Measurements from ENCODE around the gene PPP2CA.
"Not testable (repeated sequence)": the region's sequence is repeated elsewhere in the genome, so short reads cannot be mapped to it uniquely, and the experiment has no call there.

PPP2CA gene

GRCh38 chr5:134245101-134245604 is 19.3 kb upstream of the PPP2CA start:
- DNase-seq, result peak; percentile 84

DNA sequence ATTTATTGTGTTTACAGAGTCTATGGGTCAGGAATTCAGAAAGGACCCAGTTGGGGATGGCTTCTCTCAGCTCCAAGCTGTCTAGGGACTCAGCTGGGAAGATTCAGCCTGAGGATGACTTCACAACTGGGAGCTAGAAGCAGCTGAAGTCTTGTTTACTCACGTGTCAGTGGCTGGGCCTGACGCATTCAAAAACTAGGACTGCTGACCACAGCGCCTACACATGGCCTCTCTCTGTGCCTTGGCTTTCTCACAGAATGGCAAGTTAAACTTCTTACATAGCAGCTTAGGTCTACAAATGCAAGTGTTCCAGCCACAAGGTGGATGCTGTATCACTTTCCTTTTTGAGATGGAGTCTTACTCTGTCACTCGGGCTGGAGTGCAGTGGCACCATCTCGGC is 16.3 kb upstream of the PPP2CA start:
- no peak for DNase-seq

- peak; percentile 80 for DNase-seq
Measured at GRCh38 chr5:134240421-134240962, 14.6 kb upstream of the PPP2CA start.

- no peak for DNase-seq
Measured at GRCh38 chr5:134236820-134237219, 10.9 kb upstream of the PPP2CA start.

GRCh38 chr5:134236318-134236717 is 10.4 kb upstream of the PPP2CA start:
- no peak for DNase-seq

DNA sequence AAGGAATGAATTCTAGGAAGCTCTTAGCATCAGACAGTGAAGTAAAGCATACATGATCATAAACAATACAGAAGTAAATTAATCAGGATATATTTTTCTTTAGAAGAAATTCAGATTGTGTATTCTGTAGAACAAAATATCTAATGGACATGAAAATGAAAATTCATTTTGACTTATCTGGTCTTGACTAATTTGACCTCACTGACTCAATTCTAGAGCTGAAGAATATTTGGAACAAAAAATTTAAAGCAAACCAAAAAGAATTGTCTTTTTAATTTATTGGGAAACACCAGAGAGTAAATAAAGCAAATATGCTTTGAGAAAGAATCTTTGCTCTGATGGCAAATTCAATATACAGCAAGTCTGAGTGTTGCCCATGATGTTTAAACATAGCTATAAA is 2.8 kb upstream of the PPP2CA start:
- no peak for DNase-seq

DNA sequence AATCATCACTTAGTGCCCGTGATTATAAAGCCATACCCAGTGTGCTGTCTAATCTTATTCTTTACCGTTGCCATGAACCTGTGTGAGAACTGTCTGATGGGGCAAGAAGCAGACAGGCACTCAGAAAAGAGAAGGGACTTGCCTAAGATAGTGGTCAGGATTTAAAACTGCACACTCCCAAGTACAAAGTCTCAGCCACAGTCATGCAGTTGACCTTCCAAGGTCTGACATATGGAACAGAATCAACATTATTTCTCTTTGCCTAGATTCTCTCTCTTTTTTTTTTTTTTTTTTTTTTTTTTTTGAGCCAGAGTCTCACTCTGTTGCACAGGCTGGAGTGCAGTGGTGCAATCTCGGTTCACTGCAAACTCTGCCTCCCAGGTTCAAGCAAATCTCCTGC is 1.9 kb upstream of the PPP2CA start:
- no peak for DNase-seq

DNA sequence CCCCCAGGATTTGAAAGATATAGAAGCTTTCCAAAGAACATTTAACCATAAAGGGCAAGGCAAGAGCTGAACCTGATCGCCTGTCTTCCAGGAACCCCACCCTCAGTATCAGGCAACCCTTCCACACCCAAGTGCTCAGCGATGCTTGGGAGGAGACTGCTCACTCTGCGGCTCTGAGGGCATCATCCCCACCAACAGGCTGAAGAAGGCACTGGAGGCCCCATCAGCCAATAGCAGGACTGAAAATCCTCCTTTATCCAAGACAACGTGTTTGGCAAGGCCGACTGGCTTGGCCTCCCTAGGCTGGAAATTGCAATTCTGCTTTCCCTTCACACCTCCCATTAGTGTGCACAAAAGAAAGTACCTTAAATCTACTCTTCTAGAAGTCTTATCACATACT is 1.4 kb upstream of the PPP2CA start:
- DNase-seq, result no peak

- no peak for DNase-seq
Measured at GRCh38 chr5:134226441-134227192, 744 bp upstream of the PPP2CA start.

- peak; percentile 43 for DNase-seq
Measured at GRCh38 chr5:134224888-134225779, 739 bp downstream of the PPP2CA start.

GRCh38 chr5:134223406-134224248 is 2.2 kb downstream of the PPP2CA start:
- no peak for DNase-seq

DNA sequence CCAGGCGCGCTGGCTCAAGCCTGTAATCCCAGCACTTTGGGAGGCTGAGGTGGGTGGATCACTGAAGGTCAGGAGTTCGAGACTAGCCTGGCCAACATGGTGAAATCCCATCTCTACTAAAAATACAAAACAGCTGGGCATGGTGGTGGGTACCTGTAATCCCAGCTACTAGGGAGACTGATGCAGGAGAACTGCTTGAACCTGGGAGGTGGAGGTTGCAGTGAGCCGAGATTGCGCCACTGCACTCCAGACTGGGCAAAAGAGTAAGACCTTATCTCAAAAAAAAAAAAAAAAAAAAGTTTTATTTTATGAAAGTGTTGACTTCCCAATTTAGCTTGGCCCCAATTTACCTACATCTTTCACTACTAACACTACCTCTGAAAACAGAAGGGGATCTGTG is 4.2 kb downstream of the PPP2CA start:
- DNase-seq, result not testable (repeated sequence)

- DNase-seq, result no peak
Measured at GRCh38 chr5:134215757-134216156, 10.1 kb downstream of the PPP2CA start.

DNA sequence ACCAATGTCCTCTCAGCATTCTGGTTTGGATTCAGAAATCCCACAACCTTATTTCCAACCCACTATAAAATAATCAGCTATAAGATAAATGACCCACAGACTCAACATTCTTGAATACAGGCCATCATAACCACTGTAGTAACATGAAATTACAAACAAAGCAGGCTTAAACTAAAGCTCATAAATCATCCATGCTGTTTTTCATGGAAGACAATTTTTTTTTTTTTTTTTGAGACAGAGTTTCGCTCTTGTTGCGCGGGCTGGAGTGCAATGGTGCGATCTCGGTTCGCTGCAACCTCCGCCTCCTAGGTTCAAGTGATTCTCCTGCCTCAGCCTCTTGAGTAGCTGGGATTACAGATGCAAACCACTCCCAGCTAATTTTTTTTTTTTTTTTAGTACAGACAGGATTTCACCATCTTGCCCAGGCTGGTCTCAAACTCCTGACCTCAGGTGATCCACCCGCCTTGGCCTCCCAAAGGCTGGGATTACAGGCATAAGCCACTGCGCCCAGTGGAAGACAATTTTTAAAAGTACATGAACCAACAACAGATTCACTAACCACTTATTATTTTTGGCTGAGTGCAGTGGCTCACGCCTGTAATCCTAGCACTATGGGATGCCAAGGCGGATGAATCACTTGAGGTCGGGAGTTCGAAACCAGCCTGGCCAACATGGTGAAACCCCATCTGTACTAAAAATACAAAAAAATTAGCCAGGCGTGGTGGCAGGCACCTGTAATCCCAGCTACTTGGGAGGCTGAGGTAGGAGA is 14.4 kb downstream of the PPP2CA start:
- DNase-seq, result not testable (repeated sequence)

DNA sequence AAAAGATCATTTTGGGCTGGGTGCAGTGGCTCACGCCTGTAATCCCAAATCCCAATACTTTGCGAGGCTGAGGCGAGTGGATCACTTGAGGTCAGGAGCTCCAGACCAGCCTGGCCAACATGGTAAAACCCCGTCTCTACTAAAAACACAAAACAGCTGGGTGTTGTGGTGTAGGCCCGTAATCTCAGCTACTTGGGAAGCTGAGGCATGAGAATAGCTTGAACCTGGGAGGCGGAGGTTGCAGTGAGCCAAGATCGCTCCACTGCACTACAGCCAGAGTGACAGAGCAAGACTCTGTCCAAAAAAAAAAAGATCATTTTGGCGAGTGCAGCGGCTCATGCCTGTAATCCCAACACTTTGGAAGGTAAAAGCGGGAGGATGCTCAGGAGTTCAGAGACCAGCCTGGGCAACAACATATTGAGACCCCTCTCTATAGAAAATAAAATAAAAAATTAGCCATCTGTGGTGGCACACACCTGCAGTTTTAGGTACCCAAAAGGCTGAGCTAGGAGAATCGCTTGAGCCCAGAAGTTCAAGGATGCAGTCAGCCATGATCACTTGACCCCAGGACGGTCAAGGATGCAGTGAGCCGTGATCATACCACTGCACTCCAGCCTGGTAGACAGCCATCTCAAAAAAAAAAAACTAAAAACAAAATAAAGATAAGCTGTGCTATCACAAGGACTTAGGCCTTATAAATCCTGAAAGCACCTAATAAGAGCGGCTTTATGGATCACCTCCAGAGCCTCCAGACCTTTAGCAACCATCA is 16.2 kb downstream of the PPP2CA start:
- no peak for DNase-seq

DNA sequence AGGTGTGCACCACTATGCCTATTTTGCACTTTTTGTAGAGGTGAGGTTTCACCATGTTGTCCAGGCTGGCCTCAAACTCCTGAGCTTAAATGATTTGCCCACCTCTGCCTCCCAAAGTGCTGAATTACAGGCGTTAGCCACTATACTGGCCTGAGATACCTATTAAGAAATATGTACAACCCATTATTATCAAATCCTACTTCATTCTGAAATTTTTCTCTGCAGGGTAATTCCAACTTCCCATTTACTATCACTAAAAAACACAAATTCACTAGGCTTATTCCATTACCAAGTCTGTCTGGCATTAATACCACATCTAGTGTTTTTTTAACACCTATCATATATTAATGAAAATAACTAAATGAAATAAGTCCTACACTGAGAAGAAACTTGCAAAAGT is 18.2 kb downstream of the PPP2CA start:
- no peak for DNase-seq

- no peak for DNase-seq
Measured at GRCh38 chr5:134206627-134207160, 19.2 kb downstream of the PPP2CA start.

DNA sequence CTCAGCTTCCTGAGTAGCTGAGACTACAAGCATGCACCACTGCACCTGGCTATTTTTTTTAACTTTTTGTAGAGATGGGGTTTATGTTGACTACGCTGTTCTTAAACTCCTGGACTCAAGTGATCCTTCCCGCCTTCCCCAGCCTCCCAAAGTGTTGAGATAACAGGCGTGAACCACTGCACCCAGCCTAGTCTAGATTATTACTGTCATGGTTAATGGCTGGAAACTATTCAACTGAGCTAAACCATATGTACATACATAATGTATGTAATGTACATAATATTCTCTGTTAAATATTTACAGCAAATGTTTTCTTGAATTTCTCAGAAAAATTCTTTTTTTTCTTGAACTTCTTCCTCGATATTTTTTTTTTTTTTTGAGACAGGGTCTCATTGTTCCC is 21.3 kb downstream of the PPP2CA start:
- DNase-seq, result no peak

GRCh38 chr5:134203630-134204029 is 22.2 kb downstream of the PPP2CA start:
- no peak for DNase-seq

- DNase-seq, result no peak
Measured at GRCh38 chr5:134195666-134196065, 30.2 kb downstream of the PPP2CA start.

- no peak for DNase-seq
Measured at GRCh38 chr5:134189031-134189430, 36.8 kb downstream of the PPP2CA start.
